Fibroblast of peridontal ligament (primary cell): Measurements from ENCODE around the gene ANO1.
"Not testable (repeated sequence)": the region's sequence is repeated elsewhere in the genome, so short reads cannot be mapped to it uniquely, and the experiment has no call there.

Experiments
- DNase-seq: peaks from one replicate; pipeline ENCODE4 v3.0.0-alpha.2; 2010; ENCODE audit errors: extremely low read depth

ANO1 gene

GRCh38 chr11:70210051-70210501 is 132.0 kb downstream of the ANO1 start:
- peak; percentile 94 for DNase-seq

- DNase-seq, result no peak
These were observed 132.4 kb downstream of the ANO1 start for GRCh38 chr11:70210530-70210929.

GRCh38 chr11:70212227-70212811 is 134.2 kb downstream of the ANO1 start:
- peak; percentile 31 for DNase-seq

DNA sequence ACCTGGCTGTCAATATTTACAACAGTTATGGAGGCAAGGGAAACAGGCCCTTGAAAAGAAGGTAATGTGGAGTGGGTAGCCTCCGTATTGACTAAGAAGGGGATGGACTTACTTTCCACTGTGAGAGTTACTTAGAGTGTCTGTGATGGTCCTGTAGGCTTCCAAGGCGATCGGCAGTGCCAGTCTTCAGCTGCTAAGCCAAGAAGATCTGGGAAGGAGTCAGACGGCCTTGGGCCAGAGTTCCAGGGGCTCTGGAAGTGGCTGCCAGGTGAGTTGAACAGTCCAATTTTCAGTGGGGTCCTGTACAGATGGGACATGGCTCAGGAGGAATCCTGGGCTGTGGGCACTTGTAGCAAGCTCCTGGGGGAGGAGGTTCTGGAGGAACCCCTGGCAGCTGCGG is 139.3 kb downstream of the ANO1 start:
- DNase-seq, result not testable (repeated sequence)

GRCh38 chr11:70218076-70218475 is 140.0 kb downstream of the ANO1 start:
- not testable (repeated sequence) for DNase-seq

GRCh38 chr11:70220136-70220535 is 142.0 kb downstream of the ANO1 start:
- DNase-seq, result no peak

- peak; percentile 38 for DNase-seq
These were observed 142.8 kb downstream of the ANO1 start for GRCh38 chr11:70220920-70221319.

DNA sequence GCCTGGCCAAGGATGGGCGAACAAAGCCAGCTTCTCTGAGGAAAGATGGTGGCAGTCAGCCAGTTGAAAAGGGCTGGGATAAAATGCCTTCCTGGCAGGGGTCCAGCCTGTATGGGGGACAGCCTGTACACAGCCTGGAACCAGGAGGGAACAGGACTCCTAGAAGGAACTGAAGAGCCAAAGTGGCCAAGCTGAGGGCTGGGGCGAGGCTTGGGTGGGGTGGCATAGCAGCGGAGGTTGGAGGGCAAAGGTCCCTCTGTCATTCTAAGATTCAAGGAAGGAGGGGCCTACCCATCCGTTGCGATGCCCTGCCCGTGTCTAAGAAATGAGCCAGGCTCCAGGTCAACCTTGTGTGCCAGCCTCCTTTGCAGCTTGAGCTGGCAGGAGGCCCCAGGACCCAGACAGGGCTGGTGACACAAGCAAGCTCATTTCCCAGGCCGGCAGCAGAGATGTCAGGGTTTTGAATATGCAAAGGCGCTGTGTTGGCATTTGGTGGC is 147.6 kb downstream of the ANO1 start:
- DNase-seq, result peak; percentile 37

- DNase-seq, result peak; percentile 13
These were observed 148.1 kb downstream of the ANO1 start for GRCh38 chr11:70226183-70226582.

DNA sequence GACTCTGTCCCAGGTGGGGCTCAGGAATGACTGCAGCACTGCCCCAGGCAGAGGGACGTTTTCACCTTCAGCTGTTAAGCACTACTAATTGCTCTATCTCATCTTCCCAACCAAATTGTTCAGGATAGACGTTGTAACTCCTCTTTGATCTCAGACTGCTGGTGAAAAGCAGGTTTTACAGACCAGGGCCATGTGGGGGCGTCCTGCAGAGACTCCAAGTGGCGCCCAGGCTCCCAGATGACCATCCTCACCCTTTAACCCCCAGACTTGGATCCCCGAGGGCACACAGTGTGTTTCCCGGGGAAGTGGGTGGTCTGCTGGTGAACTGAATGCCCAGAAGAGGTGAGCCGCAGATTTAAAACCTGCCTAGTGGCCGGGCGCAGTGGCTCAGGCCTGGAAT is 148.8 kb downstream of the ANO1 start:
- no peak for DNase-seq

GRCh38 chr11:70229737-70230136 is 151.6 kb downstream of the ANO1 start:
- DNase-seq, result no peak

DNA sequence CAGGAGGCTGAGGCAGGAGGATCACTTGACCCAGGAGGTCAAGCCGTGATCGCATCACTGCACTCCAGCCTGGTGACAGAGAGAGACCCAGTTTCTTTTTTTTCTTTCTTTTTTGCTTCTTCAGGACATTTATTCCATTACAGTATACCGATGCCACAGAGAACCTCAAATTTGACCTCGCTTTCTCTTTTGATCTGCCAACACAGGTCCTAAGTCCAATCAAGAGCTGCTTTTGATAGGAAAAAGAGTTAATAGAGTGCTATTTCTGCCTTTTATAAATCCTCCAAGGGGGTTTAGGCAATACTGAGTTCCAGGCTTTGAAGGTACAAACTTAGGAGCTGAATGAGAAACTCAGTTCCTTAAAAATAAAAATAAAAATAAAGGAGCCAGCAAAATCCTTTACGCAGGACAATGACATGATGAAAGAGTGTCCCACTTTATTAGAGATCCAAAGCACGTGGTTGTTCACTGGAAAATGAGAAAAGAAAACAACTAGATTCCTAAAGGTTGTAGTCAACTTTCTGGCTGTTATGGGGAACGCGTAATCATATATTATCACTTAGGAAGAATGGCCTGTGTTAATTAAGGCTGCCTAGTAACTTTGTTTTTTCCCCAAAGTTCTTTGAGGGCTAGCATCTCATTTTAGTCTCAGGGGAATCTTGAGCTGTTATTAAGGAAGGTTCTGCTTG is 152.2 kb downstream of the ANO1 start:
- no peak for DNase-seq

GRCh38 chr11:70230840-70231710 is 153.0 kb downstream of the ANO1 start:
- DNase-seq, result no peak

GRCh38 chr11:70233034-70233433 is 154.9 kb downstream of the ANO1 start:
- no peak for DNase-seq

- DNase-seq, result peak; percentile 25
These were observed 155.4 kb downstream of the ANO1 start for GRCh38 chr11:70233511-70233934.

- DNase-seq, result no peak
These were observed 155.8 kb downstream of the ANO1 start for GRCh38 chr11:70233962-70234361.
